ENCODE data around the gene HADHA. TPM values are rescaled to one million over a fixed set of nuclear protein-coding genes. Genes with fewer than 3 reads are reported as not detected.

The HADHA gene
- total and polyA plus RNA-seq, 2 donors (not counting 1 experiment from before 2014, with no cell fraction given): 29.8 to 96.7 TPM

DNA sequence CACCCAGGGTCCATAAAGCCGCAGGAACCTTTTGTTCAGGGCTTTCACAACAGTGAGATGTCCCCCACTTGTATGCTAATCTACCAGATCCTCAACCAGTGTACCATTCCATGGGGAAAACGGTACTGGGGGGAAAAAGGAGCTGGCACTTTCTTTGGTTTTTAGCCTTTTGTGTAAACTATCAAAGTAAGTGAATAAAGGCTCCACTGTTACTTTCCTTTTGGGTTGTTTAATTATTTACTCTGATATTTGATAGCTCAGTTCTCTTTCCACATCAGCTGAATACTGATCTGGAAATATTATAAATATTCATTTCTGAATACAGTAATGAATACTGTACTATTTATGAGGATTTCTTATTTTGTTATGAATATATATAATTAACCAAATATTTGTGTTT is 20.3 kb downstream of the HADHA start:
- Histone ChIP-seq H4K20me1 (ENCODE audit: control insufficient read depth, insufficient read depth, low read length, poor library complexity, severe bottlenecking) (no peaks in the 10 kb centered on the region), H3K4me2 (replicated peaks; ENCODE audit: low read depth, low read length, poor library complexity, severe bottlenecking) (no peak overlapping the region), H3K79me2 (ENCODE audit: control insufficient read depth, insufficient read depth, low read length) (no peaks in the 10 kb centered on the region), H3K4me3 (ENCODE audit: control extremely low read depth in 1 of 5, extremely low read depth in 1 of 5, insufficient read depth in 1 of 5, low read depth in 2 of 5, low read length in 4 of 5) (no peak overlapping the region), H3K9me3 (ENCODE audit: control extremely low read depth in 1 of 3, control insufficient read depth in 2 of 3, insufficient read depth in 1 of 3, low read length in 2 of 3) (peaks cover 0 to 7% (median 0%) of the 10 kb centered on the region in 3 donors), H3K4me1 (ENCODE audit: control insufficient read depth in 2 of 2, insufficient read depth in 2 of 2, low read length in 2 of 2) (no peaks in the 10 kb centered on the region), H3K27me3 (replicated peaks in 1 of 4; ENCODE audit: control extremely low read depth in 1 of 4, control insufficient read depth in 3 of 4, insufficient read depth in 4 of 4, low read length in 3 of 4) (no peaks in the 10 kb centered on the region), H2AFZ (ENCODE audit: insufficient read depth, low read depth, low read length, poor library complexity, severe bottlenecking) (no peak overlapping the region), H3K27ac (ENCODE audit: low read length in 2 of 2) (no peak overlapping the region), H3K9ac (ENCODE audit: low read length) (no peak overlapping the region), H3K36me3 (replicated peaks in 1 of 2; ENCODE audit: control extremely low read depth in 1 of 2, control insufficient read depth in 1 of 2, extremely low read depth in 1 of 2, insufficient read depth in 2 of 2, low read length in 1 of 2) (peaks cover 17 to 66% of the 10 kb centered on the region in 2 experiments)
- ATAC-seq (ENCODE audit: low read depth): no peak
- TF ChIP-seq, protein P1, sequence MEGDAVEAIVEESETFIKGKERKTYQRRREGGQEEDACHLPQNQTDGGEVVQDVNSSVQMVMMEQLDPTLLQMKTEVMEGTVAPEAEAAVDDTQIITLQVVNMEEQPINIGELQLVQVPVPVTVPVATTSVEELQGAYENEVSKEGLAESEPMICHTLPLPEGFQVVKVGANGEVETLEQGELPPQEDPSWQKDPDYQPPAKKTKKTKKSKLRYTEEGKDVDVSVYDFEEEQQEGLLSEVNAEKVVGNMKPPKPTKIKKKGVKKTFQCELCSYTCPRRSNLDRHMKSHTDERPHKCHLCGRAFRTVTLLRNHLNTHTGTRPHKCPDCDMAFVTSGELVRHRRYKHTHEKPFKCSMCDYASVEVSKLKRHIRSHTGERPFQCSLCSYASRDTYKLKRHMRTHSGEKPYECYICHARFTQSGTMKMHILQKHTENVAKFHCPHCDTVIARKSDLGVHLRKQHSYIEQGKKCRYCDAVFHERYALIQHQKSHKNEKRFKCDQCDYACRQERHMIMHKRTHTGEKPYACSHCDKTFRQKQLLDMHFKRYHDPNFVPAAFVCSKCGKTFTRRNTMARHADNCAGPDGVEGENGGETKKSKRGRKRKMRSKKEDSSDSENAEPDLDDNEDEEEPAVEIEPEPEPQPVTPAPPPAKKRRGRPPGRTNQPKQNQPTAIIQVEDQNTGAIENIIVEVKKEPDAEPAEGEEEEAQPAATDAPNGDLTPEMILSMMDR (IDR thresholded peaks at IDR 0.05): no peak
- TF ChIP-seq EZH2 (IDR thresholded peaks at IDR 0.05; ENCODE audit: borderline replicate concordance, insufficient read depth, low read depth, low read length, poor library complexity, severe bottlenecking): no peak
- no peak overlapping the region for H3K27ac Mint-ChIP-seq
- ChIA-PET POLR2A (no interaction called here), CTCF (no interaction called here)
- intact Hi-C loops (cut with micrococcal nuclease): no loop called here
- H3K9me3 Mint-ChIP-seq (ENCODE audit: insufficient read depth): no peaks in the 10 kb centered on the region
- H3K27me3 Mint-ChIP-seq: no peaks in the 10 kb centered on the region
- WGBS (ENCODE audit: insufficient coverage): no CpG with 5 or more reads among the region's 2 CpGs
- DNase-seq: no peak
- H3K4me3 Mint-ChIP-seq: no peak overlapping the region
- no peaks in the 10 kb centered on the region for H3K4me1 Mint-ChIP-seq

DNA sequence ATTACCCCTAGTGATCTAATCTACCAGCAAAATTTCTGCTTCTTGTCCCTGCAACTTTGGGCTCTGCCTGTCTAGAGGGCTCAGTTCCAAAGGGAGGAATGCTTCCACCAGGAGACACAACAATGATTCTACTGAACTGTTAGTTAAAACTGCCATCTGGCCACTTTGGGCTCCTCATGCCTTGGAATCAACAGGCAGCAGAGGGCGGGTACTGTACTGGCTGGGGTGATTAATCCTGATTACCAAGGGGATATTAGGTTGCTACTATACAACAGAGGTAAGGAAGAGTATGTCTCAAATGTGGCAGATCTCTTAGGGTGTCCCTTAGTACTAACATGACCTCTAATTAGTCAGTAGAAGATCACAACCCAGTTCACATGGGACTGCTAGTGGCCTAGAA is 21.4 kb downstream of the HADHA start:
- intact Hi-C loops (cut with micrococcal nuclease): no loop called here
- Mint-ChIP-seq H3K27ac (no peak overlapping the region), H3K4me1 (no peaks in the 10 kb centered on the region), H3K9me3 (ENCODE audit: insufficient read depth) (no peaks in the 10 kb centered on the region), H3K4me3 (no peak overlapping the region), H3K27me3 (no peaks in the 10 kb centered on the region)
- ChIA-PET POLR2A (no interaction called here), CTCF (no interaction called here)
- 100% methylated on average over 1 of the region's 1 CpG for WGBS (ENCODE audit: insufficient coverage)
- Histone ChIP-seq H3K4me3 (ENCODE audit: control extremely low read depth in 1 of 5, extremely low read depth in 1 of 5, insufficient read depth in 1 of 5, low read depth in 2 of 5, low read length in 4 of 5) (no peak overlapping the region), H4K20me1 (ENCODE audit: control insufficient read depth, insufficient read depth, low read length, poor library complexity, severe bottlenecking) (no peaks in the 10 kb centered on the region), H3K4me2 (replicated peaks; ENCODE audit: low read depth, low read length, poor library complexity, severe bottlenecking) (no peak overlapping the region), H3K79me2 (ENCODE audit: control insufficient read depth, insufficient read depth, low read length) (no peaks in the 10 kb centered on the region), H2AFZ (ENCODE audit: insufficient read depth, low read depth, low read length, poor library complexity, severe bottlenecking) (no peak overlapping the region), H3K27me3 (replicated peaks in 1 of 4; ENCODE audit: control extremely low read depth in 1 of 4, control insufficient read depth in 3 of 4, insufficient read depth in 4 of 4, low read length in 3 of 4) (no peaks in the 10 kb centered on the region), H3K9me3 (ENCODE audit: control extremely low read depth in 1 of 3, control insufficient read depth in 2 of 3, insufficient read depth in 1 of 3, low read length in 2 of 3) (peaks cover 0 to 7% (median 1%) of the 10 kb centered on the region in 3 donors), H3K9ac (ENCODE audit: low read length) (no peak overlapping the region), H3K4me1 (ENCODE audit: control insufficient read depth in 2 of 2, insufficient read depth in 2 of 2, low read length in 2 of 2) (no peaks in the 10 kb centered on the region), H3K27ac (ENCODE audit: low read length in 2 of 2) (no peak overlapping the region), H3K36me3 (replicated peaks in 1 of 2; ENCODE audit: control extremely low read depth in 1 of 2, control insufficient read depth in 1 of 2, extremely low read depth in 1 of 2, insufficient read depth in 2 of 2, low read length in 1 of 2) (peaks cover 14 to 57% of the 10 kb centered on the region in 2 experiments)
- TF ChIP-seq, protein P1 (IDR thresholded peaks at IDR 0.05): no peak
- no peak for TF ChIP-seq EZH2 (IDR thresholded peaks at IDR 0.05; ENCODE audit: borderline replicate concordance, insufficient read depth, low read depth, low read length, poor library complexity, severe bottlenecking)
- DNase-seq (no peak), ATAC-seq (ENCODE audit: low read depth) (no peak)
